GDM1 (cell line): ENCODE measurements around the gene OMA1.
"Not testable (repeated sequence)": the region's sequence is repeated elsewhere in the genome, so short reads cannot be mapped to it uniquely, and the experiment has no call there.

ENCODE experiments used
- DNase-seq: peaks from one replicate; lab custom pipeline; 2025; lab: John Stamatoyannopoulos, UW

The OMA1 gene

DNA sequence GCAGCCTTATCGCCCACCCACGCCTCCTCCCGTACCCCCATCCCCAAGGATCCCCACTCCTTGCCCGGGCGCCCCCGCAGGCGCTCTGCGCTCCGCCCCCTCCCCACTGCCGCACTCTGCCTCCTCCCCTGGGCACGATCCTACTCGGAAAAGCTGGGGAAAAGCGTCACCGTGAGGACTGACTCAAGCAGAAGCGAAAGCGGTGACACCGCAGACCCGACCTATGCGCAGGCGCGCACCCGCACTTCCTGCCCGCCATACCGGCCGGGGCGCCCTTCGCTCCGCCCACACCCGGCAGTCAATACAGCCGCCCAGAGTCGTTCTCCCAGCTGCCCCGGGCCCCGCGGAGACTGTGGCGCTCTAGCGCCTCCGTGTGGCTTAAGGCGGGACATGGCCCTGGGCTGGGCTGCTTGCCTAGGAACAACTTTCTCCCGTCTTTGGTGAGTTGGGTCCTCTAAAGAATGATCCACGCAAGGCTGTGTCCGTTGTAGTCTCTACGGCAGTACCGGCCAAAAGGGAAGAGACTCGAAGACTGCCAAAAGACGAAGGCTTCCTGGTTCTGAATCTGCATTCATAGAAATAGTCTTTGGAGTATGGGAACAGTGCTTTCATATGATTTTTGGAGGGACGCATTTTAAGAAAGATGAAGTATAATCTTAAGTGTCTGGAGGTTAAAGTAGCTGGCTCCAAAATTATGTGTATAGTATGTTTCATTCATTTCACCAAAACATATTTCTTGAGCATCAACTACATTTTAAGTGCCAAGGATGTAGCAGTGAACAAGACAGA lies at the start of gene OMA1:
Gene OMA1 (minus strand): TSS at position 207 of the 789 bp plus-strand sequence. CDS start 7,432 bp downstream, outside the sequence.
- DNase-seq: peak; percentile 97

DNA sequence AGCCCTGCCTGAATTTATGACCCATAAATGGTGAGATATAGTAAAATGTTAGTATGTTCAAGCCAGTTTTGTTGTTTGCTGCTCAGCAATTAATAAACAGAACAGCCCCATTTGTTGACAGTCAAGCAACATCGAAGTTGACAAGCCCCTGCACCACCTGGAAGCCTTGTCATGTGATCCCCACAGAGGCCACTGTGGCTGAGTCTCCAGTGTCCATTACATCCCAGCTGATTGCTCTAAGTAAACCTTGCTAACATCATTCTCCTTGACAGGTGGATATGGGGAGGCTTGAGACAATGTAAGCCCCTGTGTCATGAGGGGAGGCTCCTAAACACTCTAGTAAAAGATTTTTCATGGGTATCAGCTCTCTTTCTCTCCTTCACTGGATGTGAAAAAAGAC lies 48.0 kb upstream of the OMA1 start:
- DNase-seq: no peak

DNA sequence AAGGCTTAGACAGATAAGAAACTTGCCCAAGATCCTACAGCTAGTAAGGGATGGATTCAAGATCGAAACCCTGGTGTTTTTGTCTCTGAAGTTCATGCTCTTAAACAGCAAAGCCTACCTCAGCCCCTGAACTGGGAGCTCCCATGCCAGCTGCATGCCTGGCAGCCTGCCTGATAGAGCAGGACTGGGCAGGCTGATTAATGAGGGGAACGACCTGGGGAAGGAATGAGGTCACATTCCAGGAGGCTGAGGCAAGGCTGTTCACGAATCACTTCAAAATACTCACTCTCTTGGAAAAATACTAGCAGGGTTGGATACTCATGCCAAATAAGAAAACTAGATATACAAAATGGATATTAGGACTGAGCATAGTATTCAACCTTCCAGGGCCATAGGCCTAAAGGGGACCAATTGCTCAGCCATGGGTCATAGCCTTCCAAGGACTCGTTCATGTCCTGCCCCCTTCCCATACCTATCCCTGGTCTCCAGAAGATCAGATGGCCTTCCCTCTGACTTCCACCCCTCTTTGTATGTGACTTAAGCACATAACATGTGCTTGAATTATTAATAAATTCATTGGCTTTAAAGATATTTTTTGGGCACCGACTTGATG lies 46.1 kb upstream of the OMA1 start:
- DNase-seq: no peak

DNA sequence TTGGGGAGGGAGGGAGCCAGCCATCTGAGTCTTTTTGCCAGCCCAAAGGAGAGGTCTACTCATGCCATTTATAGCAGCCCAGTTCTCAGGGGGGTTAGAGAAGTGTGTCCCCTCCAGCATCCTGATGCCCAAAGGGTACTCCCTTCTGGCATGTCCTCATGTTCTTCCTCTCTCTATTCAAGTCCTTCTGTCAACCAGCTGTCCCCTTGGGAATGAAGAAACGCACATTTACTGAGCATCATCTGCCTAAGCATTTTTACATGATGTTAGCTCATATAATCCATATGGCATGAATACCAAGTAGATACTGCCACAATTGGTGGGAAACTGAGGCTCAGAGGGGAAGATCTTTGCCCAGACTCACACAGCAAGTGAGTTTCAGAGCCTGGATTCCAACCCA lies 45.3 kb upstream of the OMA1 start:
- DNase-seq: no peak

DNA sequence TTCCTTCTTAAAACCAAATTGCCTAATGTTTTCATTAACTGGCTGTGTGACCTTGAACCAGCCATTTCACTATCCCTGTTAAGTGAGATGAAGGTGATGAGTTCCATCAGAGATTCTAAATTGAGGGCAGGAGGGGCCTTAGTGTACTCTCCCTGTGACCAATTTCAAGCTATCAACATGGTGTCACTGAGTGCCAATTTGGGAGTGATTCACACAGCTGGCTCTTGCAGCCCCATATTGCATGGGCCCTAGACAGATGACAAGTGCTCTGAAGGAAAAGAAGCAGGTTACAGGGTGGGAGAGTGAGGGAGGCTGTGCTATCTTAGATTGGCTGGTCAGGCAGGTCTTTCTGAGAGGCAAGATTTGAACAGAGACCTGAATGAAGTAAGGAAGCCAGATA lies 43.5 kb upstream of the OMA1 start:
- no peak for DNase-seq

DNA sequence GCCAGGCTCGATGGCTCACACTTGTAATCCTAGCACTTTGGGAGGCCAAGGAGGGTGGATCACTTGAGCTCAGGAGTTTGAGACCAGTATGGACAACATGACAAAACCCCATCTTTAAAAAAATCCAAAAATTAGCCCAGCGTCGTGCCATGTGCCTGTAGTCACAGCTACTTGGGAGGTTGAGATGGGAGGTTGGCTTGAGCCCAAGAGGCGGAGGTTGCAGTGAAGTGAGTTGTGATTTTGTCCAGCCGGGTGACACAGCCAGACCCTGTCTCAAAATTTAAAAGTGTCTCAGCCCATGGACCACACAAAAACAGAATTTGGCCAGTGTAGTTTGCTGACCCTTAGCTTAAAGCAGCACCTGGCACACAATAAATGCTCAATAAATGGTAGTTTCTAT lies 41.9 kb upstream of the OMA1 start:
- DNase-seq: no peak

DNA sequence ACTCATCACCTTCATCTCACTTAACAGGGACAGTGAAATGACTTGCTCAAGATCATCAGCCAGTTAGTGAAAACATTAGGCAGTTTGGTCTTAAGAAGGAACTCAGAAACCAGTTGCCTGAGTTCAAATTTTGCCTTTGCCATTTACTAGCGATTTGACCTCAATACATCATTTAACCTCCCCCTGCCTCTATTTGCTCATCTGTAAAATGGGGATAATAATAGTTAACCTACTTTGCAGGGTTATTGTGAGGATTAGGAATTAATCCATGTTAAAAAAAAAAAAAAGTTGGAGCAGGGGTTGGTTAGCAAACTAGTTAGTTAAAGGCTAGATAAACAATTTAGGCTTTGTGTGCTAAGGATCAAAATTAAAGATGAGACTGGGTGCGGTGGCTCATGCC lies 41.1 kb upstream of the OMA1 start:
- no peak for DNase-seq

DNA sequence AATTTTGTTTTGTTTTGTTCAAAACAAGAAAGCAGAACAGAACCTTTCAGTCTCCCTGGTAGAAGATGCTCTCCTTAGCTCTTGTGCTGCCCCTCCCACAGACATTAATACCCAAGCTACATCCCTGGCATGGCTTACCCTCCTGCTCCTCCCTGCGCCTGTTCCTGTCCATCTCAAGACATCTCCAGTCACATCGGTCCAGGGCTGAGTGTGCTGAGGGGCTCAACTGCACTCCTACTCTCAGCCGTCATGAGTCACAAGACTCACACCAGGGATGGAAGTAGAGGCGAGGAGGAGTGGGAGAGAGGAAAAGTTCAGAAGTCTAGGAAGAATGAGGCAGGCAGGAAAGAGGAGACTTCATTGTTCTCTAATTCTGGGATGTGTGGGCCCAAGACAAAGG lies 39.7 kb upstream of the OMA1 start:
- no peak for DNase-seq

DNA sequence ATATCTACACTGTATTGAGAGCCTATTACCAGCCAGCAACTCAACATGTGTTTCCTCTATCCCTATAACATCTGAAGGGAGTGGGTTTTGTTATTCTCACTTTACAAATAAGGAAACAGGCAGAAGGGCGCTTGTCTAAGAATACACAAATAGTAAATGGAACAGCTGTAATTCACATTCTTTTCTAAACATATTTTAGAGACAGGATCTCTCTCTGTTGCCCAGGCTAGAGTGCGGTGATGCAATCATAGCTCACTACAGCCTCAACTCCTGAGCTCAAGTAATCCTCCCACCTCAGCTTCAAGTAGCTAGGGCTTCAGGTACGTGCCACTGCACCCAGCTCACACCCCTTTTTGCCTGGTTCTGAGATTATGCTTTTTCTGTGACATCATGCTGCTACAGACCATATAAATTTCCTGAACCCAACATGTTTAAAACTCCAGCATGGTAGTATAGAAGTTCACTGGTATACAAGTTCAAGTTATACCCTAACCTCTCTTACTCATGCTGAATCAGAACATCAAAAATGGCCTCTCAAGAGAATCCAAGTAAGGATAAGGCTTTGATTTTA lies 39.1 kb upstream of the OMA1 start:
- DNase-seq: no peak

DNA sequence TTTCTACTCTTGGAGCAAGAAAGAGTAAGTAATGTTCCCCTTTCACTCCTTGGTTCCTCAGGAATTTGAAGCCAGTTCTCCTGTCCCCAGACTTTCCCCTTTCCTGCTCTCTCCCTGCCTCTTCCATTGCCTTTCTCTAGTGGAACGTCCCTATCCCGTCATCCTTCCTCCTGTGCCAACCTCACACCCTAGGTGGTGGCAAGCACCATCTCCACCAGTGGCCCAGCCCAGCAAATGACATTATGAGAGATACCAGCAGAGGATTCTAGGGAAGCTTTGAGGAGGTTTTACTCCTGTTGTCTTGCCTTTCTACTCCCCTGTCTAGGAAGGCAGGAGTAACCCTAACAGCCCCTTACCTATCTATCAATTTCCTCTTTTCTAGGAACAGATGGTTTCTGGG lies 38.6 kb upstream of the OMA1 start:
- DNase-seq: no peak

DNA sequence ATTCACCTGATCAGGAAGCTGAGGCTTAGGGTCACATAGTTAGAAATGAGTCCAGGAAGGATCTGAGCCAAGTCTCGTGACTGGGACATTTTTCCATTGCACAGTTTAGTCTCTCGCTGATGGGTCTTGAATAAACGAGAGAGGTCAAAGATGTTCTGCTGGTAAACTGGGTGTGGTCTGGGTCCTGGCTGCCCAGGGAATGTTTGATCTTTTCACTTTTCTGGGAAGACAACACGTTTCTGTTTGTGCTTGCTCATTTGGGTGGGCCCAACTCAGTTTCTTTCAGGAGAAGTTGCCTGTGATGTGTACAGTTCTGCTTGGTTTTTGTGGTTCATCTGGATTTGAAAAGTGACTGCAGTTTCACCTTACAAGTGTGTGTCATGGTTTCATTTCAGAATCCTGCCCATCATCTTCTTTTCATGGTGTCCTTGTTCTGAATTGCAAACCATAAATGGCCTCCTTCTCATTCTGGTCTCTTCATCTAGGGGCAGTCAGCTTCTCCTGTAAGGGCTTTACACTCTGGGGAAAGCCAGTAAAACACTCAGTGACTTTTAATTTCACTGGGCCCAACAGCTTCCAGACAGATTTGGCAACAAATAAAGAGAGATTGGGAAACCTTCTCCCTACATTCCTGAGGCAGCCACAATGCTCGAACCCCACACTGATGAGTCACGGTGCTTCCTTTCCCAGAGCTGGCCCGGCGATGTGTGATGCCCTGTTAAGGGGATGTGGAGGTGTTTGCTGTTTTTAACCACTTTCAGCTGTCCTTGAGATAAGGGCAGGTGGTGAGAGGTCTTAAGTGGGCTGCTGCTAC lies 37.8 kb upstream of the OMA1 start:
- DNase-seq: peak; percentile 28

DNA sequence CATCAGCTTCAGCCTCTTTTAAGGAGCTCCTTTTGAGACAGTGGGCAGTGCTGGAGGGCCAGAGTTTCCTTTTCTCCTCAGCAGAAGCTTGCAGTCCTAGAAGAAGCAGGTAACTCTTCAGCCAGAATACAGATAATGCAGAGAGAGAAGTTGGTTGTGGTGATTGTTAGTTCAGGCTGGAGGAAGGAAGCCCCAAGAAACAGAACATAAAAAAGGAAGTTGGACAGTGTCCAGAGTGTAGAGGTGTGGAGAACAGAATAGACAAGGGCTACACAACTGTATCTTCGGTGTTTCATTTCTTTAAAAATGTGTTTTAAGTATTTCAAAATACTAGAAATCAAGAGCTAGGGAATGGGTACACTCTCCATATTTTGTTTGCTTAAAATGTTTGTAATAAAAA lies 37.0 kb upstream of the OMA1 start:
- DNase-seq: peak; percentile 55

DNA sequence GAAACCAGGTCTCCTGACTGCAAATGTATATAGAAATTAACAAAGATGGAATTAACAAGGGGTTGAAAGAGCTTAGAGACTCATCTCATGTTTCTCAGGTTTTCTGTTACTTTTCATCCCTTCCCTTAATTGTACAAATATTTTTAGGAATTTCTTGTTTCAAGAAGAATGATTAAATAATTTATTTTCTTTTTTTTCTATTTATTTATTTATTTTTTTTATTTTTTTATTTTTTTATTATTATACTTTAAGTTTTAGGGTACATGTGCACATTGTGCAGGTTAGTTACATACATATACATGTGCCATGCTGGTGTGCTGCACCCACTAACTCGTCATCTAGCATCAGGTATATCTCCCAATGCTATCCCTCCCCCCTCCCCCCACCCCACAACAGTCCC lies 35.6 kb upstream of the OMA1 start:
- not testable (repeated sequence) for DNase-seq

DNA sequence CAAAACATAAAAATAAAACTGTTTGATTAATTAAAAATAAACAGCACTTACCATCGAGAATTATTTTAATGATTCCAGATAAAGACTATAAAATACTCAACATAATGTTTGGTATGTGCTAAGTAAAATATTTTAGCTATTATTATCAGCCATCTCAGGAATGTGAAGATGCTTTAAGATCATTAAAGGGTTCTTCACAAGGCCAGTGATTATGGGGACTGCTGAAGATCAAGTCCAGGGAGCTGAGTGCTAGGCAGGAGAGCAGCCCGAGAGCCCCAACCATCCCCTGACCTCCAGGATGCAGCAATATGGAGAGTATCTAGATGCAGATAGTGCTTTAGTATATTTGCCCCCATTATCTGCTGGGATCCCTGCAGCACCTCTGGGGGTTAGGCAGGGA lies 35.1 kb upstream of the OMA1 start:
- no peak for DNase-seq

DNA sequence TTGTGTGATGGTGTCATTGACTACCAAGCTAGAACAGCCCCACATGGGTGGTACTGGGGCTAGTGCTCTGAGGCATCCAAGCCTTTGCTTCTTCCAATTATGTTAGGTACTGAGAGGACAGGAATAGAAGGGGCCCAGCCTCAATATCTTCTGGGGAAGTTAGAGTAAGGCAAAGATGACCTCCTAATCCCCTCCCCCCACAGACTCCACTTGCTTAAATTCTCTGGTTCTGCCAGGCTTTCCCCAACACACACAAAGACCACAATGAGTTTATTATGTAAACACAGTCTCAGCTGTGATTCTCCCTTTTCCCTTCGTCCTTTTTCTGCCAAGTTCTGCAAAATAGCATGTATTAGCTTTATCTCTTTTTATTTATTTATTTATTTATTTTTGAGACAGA lies 33.7 kb upstream of the OMA1 start:
- DNase-seq: no peak

DNA sequence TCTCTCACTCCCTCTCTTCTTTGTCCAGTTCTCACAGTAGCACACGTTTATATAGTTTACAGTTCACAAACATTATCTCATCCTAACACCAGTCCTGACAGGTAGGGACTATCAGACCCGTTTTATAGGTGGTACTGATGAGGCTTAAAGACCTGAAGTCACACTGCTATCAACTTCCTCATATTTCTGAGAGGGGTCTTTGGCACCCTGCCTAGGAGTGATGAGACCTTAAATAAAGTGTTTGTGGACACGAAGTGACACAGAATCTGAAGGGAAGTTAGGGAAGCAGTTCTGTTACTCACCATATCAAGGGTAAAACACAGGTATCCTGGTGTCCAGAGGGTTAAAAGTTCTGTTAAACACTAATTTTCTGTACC lies 31.1 kb upstream of the OMA1 start:
- DNase-seq: no peak

DNA sequence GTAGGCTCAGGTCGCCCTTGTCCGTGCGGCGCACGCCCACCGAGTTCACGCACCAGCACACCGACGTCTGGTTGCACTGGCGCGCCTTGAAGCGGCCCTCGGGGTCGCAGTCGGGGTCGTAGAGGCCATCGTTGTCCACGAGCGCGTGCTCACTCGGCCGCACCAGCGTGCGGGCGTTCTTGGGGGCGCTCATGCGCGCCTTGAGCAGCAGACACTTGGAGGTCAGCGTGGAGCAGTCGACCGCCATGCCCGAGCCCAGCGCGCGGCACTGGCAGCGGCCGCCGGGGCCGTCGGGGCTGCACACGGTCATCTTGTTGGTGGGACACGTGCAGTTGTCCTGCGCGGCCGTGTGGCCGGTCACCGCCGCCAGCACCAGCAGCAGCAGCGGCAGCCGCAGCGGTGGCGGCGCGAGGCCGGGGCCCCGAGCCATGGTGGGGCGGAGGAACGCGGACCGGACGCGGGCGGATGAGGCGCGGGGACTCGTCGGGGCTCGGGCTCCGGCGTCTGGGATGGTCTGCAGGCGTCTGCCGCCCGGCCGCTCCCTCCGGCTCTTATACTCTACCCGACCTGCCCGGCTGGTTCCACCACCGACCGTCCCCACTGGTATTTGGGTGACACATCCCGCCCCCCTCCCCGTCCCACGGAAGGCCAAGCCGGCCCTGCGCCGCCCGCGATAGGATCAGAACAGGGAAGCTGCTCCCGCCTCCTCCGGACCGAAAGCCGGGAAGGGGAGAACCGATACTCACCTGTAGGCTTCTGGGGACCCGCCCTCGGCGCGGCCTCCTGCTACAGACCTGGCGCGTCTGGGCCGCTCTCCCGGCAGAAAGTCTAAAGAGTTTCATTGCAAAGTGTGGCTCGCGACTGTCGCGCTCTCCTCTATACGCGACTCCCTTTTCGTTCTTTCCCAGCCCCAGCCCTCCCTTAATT lies 30.5 kb upstream of the OMA1 start, which contains the start of gene TACSTD2:
Gene TACSTD2 (minus strand): TSS at position 526 of the 927 bp plus-strand sequence. CDS start 96 bp downstream, at position 430.
- no peak for DNase-seq

DNA sequence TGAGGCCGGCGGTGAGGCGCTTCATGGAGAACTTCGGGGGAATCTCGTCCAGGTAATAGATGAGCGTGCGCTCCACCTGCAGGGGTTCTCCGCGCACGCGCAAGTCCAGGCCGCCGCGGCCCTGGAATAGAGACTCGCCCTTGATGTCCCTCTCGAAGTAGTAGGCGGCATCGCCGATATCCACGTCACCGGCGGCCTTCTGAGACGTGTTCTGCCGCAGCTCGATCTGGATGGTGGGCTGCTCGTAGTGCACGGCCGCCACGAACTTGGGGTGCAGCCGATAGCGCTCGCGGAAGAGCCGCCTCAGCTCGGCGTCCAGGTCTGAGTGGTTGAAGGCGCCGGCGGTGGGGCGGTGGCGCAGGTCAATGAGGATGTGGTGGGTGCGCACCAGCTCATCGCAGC lies 29.8 kb upstream of the OMA1 start:
- DNase-seq: no peak

DNA sequence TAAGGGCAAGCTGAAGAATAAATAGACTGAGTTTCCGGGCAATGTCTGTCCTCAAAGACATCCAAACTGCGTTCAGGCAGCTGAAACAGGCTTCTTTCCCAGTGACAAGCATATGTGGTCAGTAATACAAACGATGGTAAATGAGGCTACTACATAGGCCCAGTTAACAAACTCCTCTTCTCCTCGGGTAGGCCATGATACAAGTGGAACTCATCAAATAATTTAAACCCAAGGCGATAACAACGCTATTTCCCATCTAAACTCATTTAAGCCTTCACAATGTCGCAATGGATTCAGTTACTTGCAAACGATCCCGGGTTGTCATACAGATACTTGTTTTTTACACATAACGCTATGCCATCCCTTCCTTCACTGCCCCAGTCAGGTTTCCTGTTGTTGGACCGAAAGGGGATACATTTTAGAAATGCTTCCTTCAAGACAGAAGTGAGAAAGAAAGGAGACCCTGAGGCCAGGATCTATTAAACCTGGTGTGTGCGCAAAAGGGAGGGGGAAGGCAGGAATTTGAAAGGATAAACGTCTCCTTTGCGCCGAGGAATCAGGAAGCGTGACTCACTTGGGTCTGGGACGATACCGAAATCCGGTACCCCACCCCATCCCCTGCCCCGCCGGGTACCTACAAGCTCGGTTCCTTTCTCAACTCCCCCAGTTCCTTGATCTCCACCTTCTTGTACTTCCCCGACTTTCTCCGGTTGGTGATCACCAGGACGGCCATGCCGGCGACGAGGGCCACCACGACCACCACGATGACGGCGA lies 29.2 kb upstream of the OMA1 start:
- no peak for DNase-seq

DNA sequence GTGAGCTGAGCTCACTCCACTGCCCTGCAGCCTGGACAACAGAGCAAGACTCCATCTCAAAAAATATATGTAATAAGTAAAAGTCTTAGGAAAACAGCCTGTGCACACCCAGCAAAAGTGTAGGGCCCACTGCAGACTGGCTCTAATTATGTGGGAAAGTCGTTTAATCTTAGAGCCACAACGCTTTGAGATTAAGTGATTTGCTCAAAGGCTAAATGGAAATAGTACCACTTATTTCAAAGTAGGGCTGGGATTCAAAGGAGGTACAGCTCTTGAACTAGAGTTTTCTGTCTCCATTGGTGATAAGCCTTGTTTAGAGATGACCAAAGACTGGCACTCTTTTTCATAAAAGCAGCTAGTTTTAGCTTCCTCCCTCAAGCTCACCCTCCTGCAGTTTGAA lies 28.3 kb upstream of the OMA1 start:
- DNase-seq: no peak
